GM23338 (cell line): Measurements from ENCODE around the gene CHAMP1. TPM values are rescaled to one million over a fixed set of nuclear protein-coding genes. Genes with fewer than 3 reads are reported as not detected.

Source experiments
- ATAC-seq: fragments of 200-7000 bp; cut with Tn5 transposase; 3 replicates; pipeline ENCODE4 v1.9.1; 2020
- DNase-seq: peaks from one replicate; pipeline ENCODE4 v3.0.0-alpha.2; 2015; ENCODE audit warnings: low spot score
- H2AFZ ChIP-seq: fragments of 200-600 bp; sonication (generic); 2 replicates; pipeline ENCODE4 v1.8.0; 2016; ENCODE audit warnings: antibody characterized with exemption, mild to moderate bottlenecking, moderate library complexity
- H3F3A ChIP-seq: fragments of 200-600 bp; sonication (generic); replicated peaks from 2 replicates; pipeline ENCODE4 v1.8.0; 2017; ENCODE audit warnings: antibody characterized with exemption, mixed run types, low read depth
- H3K27ac ChIP-seq: fragments of 200-600 bp; sonication (generic); 2 replicates; pipeline ENCODE4 v1.6.1; 2016; ENCODE audit warnings: low read depth
- H3K27me3 ChIP-seq: fragments of 200-600 bp; sonication (generic); 2 replicates; pipeline ENCODE4 v1.8.0; 2016; ENCODE audit warnings: mild to moderate bottlenecking, mixed run types, moderate library complexity; ENCODE audit not compliant: insufficient read depth
- H3K36me3 ChIP-seq: fragments of 200-600 bp; sonication (generic); 2 replicates; pipeline ENCODE4 v1.8.0; 2016; ENCODE audit warnings: mild to moderate bottlenecking; ENCODE audit not compliant: insufficient read depth
- H3K4me1 ChIP-seq: fragments of 200-600 bp; sonication (generic); 2 replicates; pipeline ENCODE4 v1.8.0; 2016; ENCODE audit warnings: mild to moderate bottlenecking, moderate library complexity; ENCODE audit not compliant: insufficient read depth
- H3K4me2 ChIP-seq: fragments of 200-600 bp; sonication (generic); 2 replicates; pipeline ENCODE4 v1.7.1; 2017; ENCODE audit warnings: mixed run types
- H3K4me3 ChIP-seq: fragments of 200-600 bp; sonication (generic); 2 replicates; pipeline ENCODE4 v1.6.1; 2016; ENCODE audit warnings: mixed run types
- H3K79me2 ChIP-seq: fragments of 200-600 bp; sonication (generic); replicated peaks from 2 replicates; pipeline ENCODE4 v1.8.0; 2017; ENCODE audit warnings: mild to moderate bottlenecking; ENCODE audit not compliant: insufficient read depth
- H3K9me2 ChIP-seq: fragments of 200-600 bp; sonication (generic); 2 replicates; pipeline ENCODE4 v1.8.0; 2017; ENCODE audit not compliant: insufficient read depth
- H4K20me1 ChIP-seq: fragments of 200-600 bp; sonication (generic); replicated peaks from 2 replicates; pipeline ENCODE4 v1.8.0; 2017; ENCODE audit warnings: mild to moderate bottlenecking; ENCODE audit not compliant: insufficient read depth
- H3K27ac Mint-ChIP-seq: 2 replicates; pipeline ENCODE4 v1.8.0; 2020; ENCODE audit warnings: inconsistent platforms, mild to moderate bottlenecking, moderate library complexity, mixed read lengths
- H3K27me3 Mint-ChIP-seq: 3 replicates; pipeline ENCODE4 v1.8.0; 2022; ENCODE audit warnings: low read depth, mild to moderate bottlenecking, moderate library complexity, mixed read lengths, inconsistent platforms; ENCODE audit not compliant: insufficient read depth, poor library complexity
- H3K36me3 Mint-ChIP-seq: 3 replicates; pipeline ENCODE4 v1.8.0; 2021; ENCODE audit warnings: low read depth, mild to moderate bottlenecking, inconsistent platforms, moderate library complexity, mixed read lengths
- H3K4me1 Mint-ChIP-seq: 3 replicates; pipeline ENCODE4 v1.8.0; 2020; ENCODE audit warnings: mild to moderate bottlenecking, inconsistent platforms, mixed read lengths
- H3K4me3 Mint-ChIP-seq: 3 replicates; pipeline ENCODE4 v1.8.0; 2021; ENCODE audit warnings: moderate library complexity, mild to moderate bottlenecking, inconsistent platforms, mixed read lengths
- H3K9me3 Mint-ChIP-seq: 3 replicates; pipeline ENCODE4 v1.8.0; 2020; ENCODE audit warnings: moderate library complexity, mild to moderate bottlenecking, inconsistent platforms, mixed read lengths
- CREB1 ChIP-seq: fragments of 250-450 bp; sonication (Bioruptor Pico); IDR thresholded peaks from 2 replicates; pipeline ENCODE4 v1.5.0; 2020; ENCODE audit warnings: low read depth, mild to moderate bottlenecking, moderate library complexity
- CTCF ChIP-seq, 2 experiments: fragments of 200-600 bp in 1 of 2; sonication (generic) in 1 of 2; conservative IDR thresholded peaks; 2 replicates each; pipeline versions ENCODE4 v1.5.1 to v1.6.1; 2016 to 2017; ENCODE audit warnings: antibody characterized with exemption in 2 of 2, low read depth in 2 of 2, mild to moderate bottlenecking in 2 of 2, moderate library complexity in 1 of 2
- ETS1 ChIP-seq: IDR thresholded peaks from 2 replicates; pipeline ENCODE4 v1.6.1; 2016; ENCODE audit warnings: antibody characterized with exemption
- EZH2 ChIP-seq: fragments of 200-600 bp; sonication (generic); IDR thresholded peaks from one replicate; pipeline ENCODE4 v1.8.0; 2017; ENCODE audit warnings: antibody characterized with exemption, mild to moderate bottlenecking, low read depth; ENCODE audit not compliant: unreplicated experiment
- EZH2phosphoT487 ChIP-seq: fragments of 200-600 bp; sonication (generic); IDR thresholded peaks from one replicate; pipeline ENCODE4 v1.8.1; 2018; ENCODE audit warnings: antibody characterized with exemption; ENCODE audit not compliant: unreplicated experiment
- JUNB ChIP-seq: IDR thresholded peaks from one replicate; pipeline ENCODE4 v1.6.1; 2016; ENCODE audit warnings: antibody characterized with exemption; ENCODE audit not compliant: unreplicated experiment
- POLR2AphosphoS5 ChIP-seq: IDR thresholded peaks from 2 replicates; pipeline ENCODE4 v1.6.1; 2016; ENCODE audit warnings: antibody characterized with exemption, low read depth
- REST ChIP-seq: IDR thresholded peaks from one replicate; pipeline ENCODE4 v1.6.1; 2018; ENCODE audit warnings: antibody characterized with exemption; ENCODE audit not compliant: unreplicated experiment
- polyA plus RNA-seq: library from polyadenylated mRNA; unstranded; fragments of >200 nt; fragmentation: Nextera tagmentation; extraction: Ambion mirVana; gene quantifications from 2 replicates; pipeline ENCODE4 v1.2.1, GENCODE V29; 2016
- total RNA-seq: library from RNA; depleted of rRNA; stranded (reverse); fragments of >200 nt; shearing (Covaris generic); gene quantifications from 2 replicates; pipeline ENCODE4 v1.2.3, GENCODE V29; 2014

The CHAMP1 gene
- total and polyA plus RNA-seq, 2 experiments from 2014 or later, result 32.8 to 39.1 TPM

GRCh38 chr13:114264886-114265611 lies 49.3 kb upstream of the CHAMP1 start:
- TF ChIP-seq REST (no peak), JUNB (no peak), EZH2phosphoT487 (no peak), CREB1 (no peak), CTCF (conservative IDR thresholded peaks at IDR 0.05; ENCODE audit: low read depth in 2 of 2) (no peak)
- Mint-ChIP-seq H3K4me3 (no peak overlapping the region), H3K4me1 (no peaks in the 10 kb centered on the region), H3K36me3 (peaks cover 91% of the 10 kb centered on the region), H3K9me3 (no peaks in the 10 kb centered on the region), H3K27me3 (no peaks in the 10 kb centered on the region), H3K27ac (no peak overlapping the region)
- peaks cover 21% of the 10 kb centered on the region; the same call in 1 of the 2 replicates for H4K20me1 ChIP-seq
- peaks cover 15% of the 10 kb centered on the region; the same call in 1 of the 2 replicates for H3F3A ChIP-seq
- H3K36me3 ChIP-seq, result peaks cover 76% of the 10 kb centered on the region
- no peak overlapping the region for H2AFZ ChIP-seq
- DNase-seq, result no peak
- no peaks in the 10 kb centered on the region for H3K4me1 ChIP-seq
- H3K9me2 ChIP-seq, result no peaks in the 10 kb centered on the region
- no peak overlapping the region for H3K27ac ChIP-seq
- H3K27me3 ChIP-seq, result no peaks in the 10 kb centered on the region
- no peak overlapping the region for H3K4me3 ChIP-seq
- H3K79me2 ChIP-seq, result 0 out of 2 replicates have a peak, but pooled peaks cover 3% of the 10 kb centered on the region
- H3K4me2 ChIP-seq, result no peak overlapping the region
- no peak for ATAC-seq

GRCh38 chr13:114266241-114266640 lies 48.1 kb upstream of the CHAMP1 start:
- ATAC-seq, result no peak
- Histone ChIP-seq H2AFZ (no peak overlapping the region), H3K79me2 (0 out of 2 replicates have a peak, but pooled peaks cover 3% of the 10 kb centered on the region), H3F3A (peaks cover 15% of the 10 kb centered on the region; the same call in 1 of the 2 replicates), H3K9me2 (no peaks in the 10 kb centered on the region), H3K36me3 (peaks cover 64% of the 10 kb centered on the region), H3K27ac (no peak overlapping the region), H3K27me3 (no peaks in the 10 kb centered on the region), H3K4me3 (no peak overlapping the region), H3K4me2 (no peak overlapping the region), H4K20me1 (peaks cover 21% of the 10 kb centered on the region; the same call in 1 of the 2 replicates), H3K4me1 (no peaks in the 10 kb centered on the region)
- no peaks in the 10 kb centered on the region for H3K4me1 Mint-ChIP-seq
- H3K27me3 Mint-ChIP-seq, result peaks cover 2% of the 10 kb centered on the region
- H3K27ac Mint-ChIP-seq, result no peak overlapping the region
- H3K9me3 Mint-ChIP-seq, result no peaks in the 10 kb centered on the region
- TF ChIP-seq EZH2phosphoT487 (no peak), CTCF (conservative IDR thresholded peaks at IDR 0.05; ENCODE audit: low read depth in 2 of 2) (no peak), REST (no peak), EZH2 (no peak), ETS1 (no peak), POLR2AphosphoS5 (no peak)
- DNase-seq, result no peak
- H3K36me3 Mint-ChIP-seq, result peaks cover 86% of the 10 kb centered on the region
- H3K4me3 Mint-ChIP-seq, result no peak overlapping the region
